GM12892 (cell line): ENCODE data around the gene PSPN.
"Not testable (repeated sequence)": the region's sequence is repeated elsewhere in the genome, so short reads cannot be mapped to it uniquely, and the experiment has no call there.

Source experiments
- DNase-seq: peaks from one replicate; pipeline ENCODE4 v3.0.0; 2011; ENCODE audit not compliant: insufficient read length
- FAIRE-seq: peaks from 2 replicates; lab custom pipeline; 2011; peaks lifted over from hg19 to GRCh38; lab: Jason Lieb, UNC
- POLR2A ChIP-seq: IDR thresholded peaks from 2 replicates; pipeline ENCODE4 v1.6.1; 2011; ENCODE audit warnings: low read depth, low read length, control low read depth
- POLR2AphosphoS5 ChIP-seq: IDR thresholded peaks from 2 replicates; pipeline ENCODE4 v1.6.1; 2011; ENCODE audit warnings: low read depth, low read length, control low read depth
- TAF1 ChIP-seq: IDR thresholded peaks from 2 replicates; pipeline ENCODE4 v1.6.1; 2011; ENCODE audit warnings: low read depth, mild to moderate bottlenecking, control low read depth, low read length, borderline replicate concordance

The PSPN gene

DNA sequence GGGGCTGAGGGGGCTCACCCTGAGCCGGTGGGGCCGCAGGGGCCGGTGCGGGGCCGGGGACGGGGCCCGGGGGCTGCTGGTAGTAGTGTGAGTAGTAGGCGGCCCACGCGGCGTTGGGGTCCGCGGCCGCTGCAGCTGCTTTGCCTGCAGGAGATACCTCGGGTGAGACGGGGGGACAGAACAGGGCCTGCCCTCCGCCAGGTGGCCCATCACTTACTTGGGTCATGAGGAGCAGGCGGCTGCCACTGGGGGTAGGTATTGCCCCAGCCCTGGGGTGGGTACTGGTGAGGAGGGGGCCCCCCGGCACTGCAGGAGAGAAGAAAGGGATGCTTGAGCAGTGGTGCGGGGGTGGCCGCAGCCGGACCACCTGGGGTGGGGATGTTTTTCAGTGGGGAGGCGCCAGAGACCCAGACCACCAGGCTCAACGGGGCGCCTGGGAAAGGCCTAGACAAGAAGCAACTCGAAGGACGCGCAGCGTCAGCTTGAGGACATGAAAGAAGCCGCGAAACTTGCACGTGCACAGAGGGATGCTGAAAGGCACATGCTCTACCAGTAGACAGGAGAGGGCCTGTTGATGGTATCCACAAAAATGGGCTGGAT, 40.0 kb upstream of the PSPN start:
- no peak for DNase-seq
- TF ChIP-seq POLR2AphosphoS5 (no peak), TAF1 (no peak), POLR2A (no peak)
- no peak for FAIRE-seq

DNA sequence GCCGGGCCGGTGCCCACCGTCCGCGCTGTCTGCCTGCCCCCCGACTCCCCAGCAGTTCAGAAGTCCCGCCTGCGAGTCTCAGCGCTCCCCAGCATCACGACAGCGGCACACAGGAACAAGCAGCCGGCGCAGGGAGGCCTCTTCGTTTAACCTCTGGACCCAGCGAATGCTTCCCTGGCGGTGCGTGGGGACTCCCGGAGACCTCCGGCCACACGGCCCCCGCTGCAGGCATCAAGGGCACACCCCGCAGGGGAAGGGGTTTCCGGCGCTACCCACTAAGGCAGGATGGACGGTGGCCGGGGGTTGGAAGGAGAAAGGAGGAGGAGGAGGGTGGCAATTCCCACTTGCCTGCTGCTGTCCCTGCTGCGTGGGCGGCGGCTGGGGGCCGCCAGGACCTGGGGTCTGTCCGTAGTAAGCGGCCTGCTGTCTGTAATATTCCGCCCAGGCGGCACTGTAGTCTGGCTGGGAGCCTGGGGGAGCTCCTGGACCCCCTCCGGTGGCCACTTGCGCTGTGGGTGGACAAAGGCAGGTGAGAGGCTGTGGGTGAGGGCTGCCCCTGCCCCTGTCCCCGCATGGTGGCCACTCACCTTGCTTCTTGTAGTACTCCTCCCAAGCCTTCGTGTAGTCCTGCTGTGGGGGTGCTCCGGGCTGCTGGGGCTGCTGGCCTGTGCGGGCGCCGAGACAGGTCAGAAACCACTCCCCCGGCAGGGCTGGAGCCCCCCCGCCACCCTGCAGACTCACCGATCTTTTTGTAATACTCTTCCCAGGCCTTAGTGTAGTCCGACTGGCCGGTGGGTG, 39.3 kb upstream of the PSPN start:
- DNase-seq (no peak), FAIRE-seq (no peak)
- TF ChIP-seq POLR2A (no peak), POLR2AphosphoS5 (no peak), TAF1 (no peak)

GRCh38 chr19:6413721-6414643, 38.2 kb upstream of the PSPN start:
- TF ChIP-seq POLR2AphosphoS5 (peak; percentile 41; the same call in 1 of the 2 replicates), POLR2A (no peak)
- FAIRE-seq (no peak), DNase-seq (no peak)

DNA sequence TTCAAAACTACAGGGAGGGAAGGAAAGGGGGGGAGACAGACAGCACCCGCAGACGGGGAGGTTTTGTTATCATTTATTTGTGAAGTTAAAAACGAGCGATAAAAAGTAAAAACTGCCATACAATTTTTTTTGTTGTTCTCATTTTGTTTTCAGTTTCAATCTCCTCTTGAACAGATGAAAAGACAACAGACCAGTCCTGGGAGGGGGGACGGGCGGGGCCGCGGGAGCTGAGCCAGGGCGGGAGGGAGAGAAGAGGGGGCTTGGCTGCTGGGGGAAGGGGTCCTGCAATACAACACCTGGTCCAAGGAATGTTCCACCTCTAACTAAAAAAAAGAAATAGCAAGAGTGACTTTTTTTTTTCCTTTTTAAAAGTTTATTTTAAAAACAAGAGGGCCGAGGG, 37.6 kb upstream of the PSPN start:
- DNase-seq: no peak
- TF ChIP-seq POLR2A (no peak), TAF1 (no peak), POLR2AphosphoS5 (no peak)
- no peak for FAIRE-seq

DNA sequence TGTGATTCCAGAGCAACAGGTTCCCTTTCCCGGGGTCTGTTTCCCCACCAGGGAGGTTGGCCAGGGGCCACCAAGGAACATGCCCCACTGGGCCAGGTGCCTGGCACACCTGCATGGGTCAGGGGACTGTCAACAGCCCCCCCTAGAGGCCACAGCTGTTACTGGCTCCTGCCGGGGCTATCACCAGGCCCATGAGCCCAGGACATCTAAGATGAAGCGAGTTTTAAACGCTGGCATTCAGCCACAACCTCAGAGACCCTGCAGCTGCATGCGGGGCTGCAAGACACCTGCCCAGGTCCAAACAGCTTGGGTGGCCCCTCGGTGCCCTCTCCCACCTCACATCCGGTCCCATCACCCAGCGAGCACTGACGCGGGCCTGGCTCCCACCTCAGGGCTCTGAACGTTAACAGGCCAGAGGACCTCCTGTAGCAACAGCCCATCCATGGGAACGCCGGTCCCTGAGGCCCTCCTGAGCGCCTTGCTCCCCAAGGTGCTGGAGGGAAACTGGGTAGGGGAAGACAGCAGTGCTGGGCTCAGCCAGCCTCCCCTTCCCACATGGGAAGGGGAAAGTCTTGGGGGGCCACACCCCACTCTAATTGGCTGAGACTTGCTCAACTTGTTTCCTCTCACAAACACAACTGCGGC, 36.8 kb upstream of the PSPN start:
- TF ChIP-seq POLR2A (peak; percentile 72), TAF1 (no peak), POLR2AphosphoS5 (peak; percentile 66; the same call in 1 of the 2 replicates)
- FAIRE-seq: no peak
- no peak for DNase-seq

DNA sequence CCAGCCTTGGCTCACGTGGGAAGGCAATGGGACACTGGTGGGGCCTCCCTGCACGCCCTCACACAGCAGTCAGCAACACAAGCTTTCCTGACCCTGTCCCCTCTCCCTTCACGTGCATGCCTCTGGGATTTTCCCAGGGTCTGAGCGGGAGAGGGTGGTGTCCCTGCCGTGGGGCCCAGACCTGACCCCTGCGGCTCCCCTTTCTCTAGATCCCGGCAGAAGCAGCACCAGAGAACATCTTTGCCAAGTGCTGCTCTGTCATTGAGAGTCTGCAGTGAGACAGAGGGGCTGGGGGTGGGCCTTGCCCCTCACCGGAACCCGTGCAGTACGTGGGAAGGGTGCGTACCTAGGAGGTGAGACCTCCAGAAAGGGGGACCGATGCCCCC, 36.3 kb upstream of the PSPN start:
- TF ChIP-seq POLR2AphosphoS5: no peak
- DNase-seq (no peak), FAIRE-seq (no peak)

GRCh38 chr19:6409346-6409745, 33.6 kb upstream of the PSPN start:
- TF ChIP-seq TAF1: no peak
- TF ChIP-seq POLR2AphosphoS5: no peak
- TF ChIP-seq POLR2A: no peak
- DNase-seq (no peak), FAIRE-seq (no peak)

DNA sequence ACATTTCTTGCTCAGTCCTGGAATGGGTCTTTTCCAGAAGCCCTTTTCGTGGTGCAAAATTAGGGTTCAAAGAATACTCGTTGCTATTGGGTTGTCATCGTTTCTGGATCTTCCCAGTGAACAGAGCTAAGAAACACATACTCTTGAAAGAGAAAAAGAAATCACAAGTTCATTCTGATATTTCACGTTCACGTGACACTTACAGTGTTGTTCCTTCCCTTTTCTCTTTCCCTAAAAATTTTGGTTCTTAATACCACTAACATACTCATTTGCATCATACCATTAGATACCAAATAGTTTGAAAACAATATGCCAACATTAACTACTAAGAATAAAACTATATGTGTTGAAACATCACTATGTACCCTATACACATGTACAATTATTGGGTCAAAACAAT, 30.7 kb upstream of the PSPN start:
- TF ChIP-seq POLR2A (no peak), TAF1 (no peak), POLR2AphosphoS5 (no peak)
- DNase-seq (no peak), FAIRE-seq (no peak)

- DNase-seq (no peak), FAIRE-seq (no peak)
Observed at GRCh38 chr19:6402837-6403608, 27.3 kb upstream of the PSPN start.

GRCh38 chr19:6402058-6402457, 26.3 kb upstream of the PSPN start:
- FAIRE-seq (no peak), DNase-seq (no peak)

More at GRCh38 chr19:6402837-6403608, 27.3 kb upstream of the PSPN start:
- TF ChIP-seq POLR2AphosphoS5 (no peak), POLR2A (no peak), TAF1 (no peak)

DNA sequence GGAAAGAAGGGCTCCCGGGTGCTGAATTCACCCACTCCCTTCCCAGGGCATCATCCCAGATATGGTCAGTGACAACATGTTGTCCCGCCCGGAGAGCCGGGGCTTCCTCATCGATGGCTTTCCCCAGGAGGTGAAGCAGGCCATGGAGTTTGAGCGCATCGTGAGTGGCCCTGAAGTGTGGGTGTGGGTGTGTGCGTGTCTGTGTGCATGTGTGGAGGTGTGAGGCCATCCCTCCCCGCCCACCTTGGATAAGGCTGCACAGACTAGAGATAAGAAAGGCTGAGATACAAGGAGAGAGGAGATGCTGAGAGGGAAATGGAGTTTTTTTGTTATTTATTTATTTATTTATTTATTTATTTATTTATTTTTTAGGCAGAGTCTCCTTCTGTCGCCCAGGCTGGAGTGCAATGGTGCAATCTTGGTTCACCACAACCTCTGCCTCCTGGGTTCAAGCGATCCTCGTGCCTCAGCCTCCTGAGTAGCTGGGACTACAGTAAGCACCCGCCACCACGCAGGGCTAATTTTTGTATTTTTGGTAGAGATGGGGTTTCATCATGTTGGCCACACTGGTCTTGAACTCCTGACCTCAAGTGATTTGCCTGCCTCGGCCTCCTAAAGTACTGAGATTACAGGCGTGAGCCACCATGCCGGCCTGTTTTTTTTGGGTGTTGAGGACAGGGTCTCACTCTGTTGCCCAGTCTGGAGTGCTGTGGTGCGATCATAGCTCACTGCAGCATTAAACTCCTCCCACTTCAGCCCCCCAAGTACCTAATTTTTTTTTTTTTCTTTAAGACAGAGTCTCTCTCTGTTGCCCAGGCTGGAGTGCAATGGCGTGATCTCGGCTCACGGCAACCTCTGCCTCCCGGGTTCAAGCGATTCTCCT, 24.6 kb upstream of the PSPN start:
- not testable (repeated sequence) for DNase-seq, FAIRE-seq

More at GRCh38 chr19:6402058-6402457, 26.3 kb upstream of the PSPN start:
- no peak for TF ChIP-seq POLR2A
- no peak for TF ChIP-seq TAF1
- no peak for TF ChIP-seq POLR2AphosphoS5
